Bronchial epithelial cell (primary cell): ENCODE measurements around the gene SELENOO. TPM values are rescaled to one million over a fixed set of nuclear protein-coding genes. Genes with fewer than 3 reads are reported as not detected.

ENCODE experiments used
- DNase-seq: peaks from one replicate; pipeline ENCODE4 v3.0.0-alpha.2; 2010; ENCODE audit warnings: low read depth
- FAIRE-seq: peaks from 2 replicates; lab custom pipeline; 2011; peaks lifted over from hg19 to GRCh38; lab: Jason Lieb, UNC
- H3K27me3 ChIP-seq: 2 replicates; pipeline ENCODE4 v1.5.1; 2011; ENCODE audit warnings: low read length; ENCODE audit not compliant: control insufficient read depth, insufficient read depth
- H3K36me3 ChIP-seq: 2 replicates; pipeline ENCODE4 v1.5.1; 2011; ENCODE audit warnings: low read length; ENCODE audit not compliant: control insufficient read depth, insufficient read depth
- H3K4me3 ChIP-seq: 2 replicates; pipeline ENCODE4 v1.5.1; 2011; ENCODE audit warnings: mild to moderate bottlenecking, low read depth, low read length, control low read depth
- CTCF ChIP-seq: IDR thresholded peaks from 2 replicates; pipeline ENCODE4 v1.5.1; 2011; ENCODE audit warnings: mild to moderate bottlenecking, moderate library complexity, low read length, control low read depth, inconsistent platforms; ENCODE audit not compliant: insufficient read depth, severe bottlenecking
- total RNA-seq: library from RNA; depleted of rRNA; stranded (reverse); fragments of >200 nt; gene quantifications from 2 replicates; pipeline ENCODE4 v1.2.1, GENCODE V29; 2014

The SELENOO gene
- total RNA-seq, 1 donor from 2014 or later = 20.8 TPM

DNA sequence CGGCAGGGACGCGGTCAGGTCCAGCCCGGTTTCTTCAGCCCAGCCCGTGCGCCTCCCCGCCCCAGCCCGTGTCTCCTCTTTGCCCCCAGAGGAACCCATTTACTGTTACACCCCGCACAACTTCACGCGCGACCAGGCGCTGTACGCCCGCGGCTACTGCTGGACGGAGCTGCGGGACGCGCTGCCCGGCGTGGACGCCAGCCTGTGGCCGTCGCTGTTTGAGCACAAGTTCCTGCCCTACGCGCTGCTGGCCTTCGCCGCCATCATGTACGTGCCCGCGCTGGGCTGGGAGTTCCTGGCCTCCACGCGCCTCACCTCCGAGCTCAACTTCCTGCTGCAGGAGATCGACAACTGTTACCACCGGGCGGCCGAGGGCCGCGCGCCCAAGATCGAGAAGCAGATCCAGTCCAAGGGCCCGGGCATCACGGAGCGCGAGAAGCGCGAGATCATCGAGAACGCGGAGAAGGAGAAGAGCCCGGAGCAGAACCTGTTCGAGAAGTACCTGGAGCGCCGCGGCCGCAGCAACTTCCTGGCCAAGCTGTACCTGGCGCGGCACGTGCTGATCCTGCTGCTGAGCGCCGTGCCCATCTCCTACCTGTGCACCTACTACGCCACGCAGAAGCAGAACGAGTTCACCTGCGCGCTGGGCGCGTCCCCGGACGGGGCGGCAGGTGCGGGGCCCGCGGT lies 23.8 kb upstream of the SELENOO start:
- no peak for TF ChIP-seq CTCF
- DNase-seq (no peak), FAIRE-seq (no peak)
- H3K27me3 ChIP-seq = no peaks in the 10 kb centered on the region
- H3K36me3 ChIP-seq = no peaks in the 10 kb centered on the region
- no peak overlapping the region for H3K4me3 ChIP-seq

- DNase-seq (no peak), FAIRE-seq (peak; percentile 55)
- Histone ChIP-seq H3K27me3 (no peaks in the 10 kb centered on the region), H3K36me3 (no peaks in the 10 kb centered on the region), H3K4me3 (no peak overlapping the region)
- TF ChIP-seq CTCF = no peak
Measured at GRCh38 chr22:50177537-50178470, 23.0 kb upstream of the SELENOO start.

GRCh38 chr22:50178471-50178864 lies 22.3 kb upstream of the SELENOO start:
- no peaks in the 10 kb centered on the region for H3K27me3 ChIP-seq
- DNase-seq = no peak
- no peak overlapping the region for H3K4me3 ChIP-seq
- TF ChIP-seq CTCF = no peak
- H3K36me3 ChIP-seq = no peaks in the 10 kb centered on the region
- FAIRE-seq = no peak

- FAIRE-seq (no peak), DNase-seq (no peak)
- Histone ChIP-seq H3K27me3 (no peaks in the 10 kb centered on the region), H3K36me3 (no peaks in the 10 kb centered on the region), H3K4me3 (no peak overlapping the region)
- no peak for TF ChIP-seq CTCF
Measured at GRCh38 chr22:50178871-50179869, 21.6 kb upstream of the SELENOO start.

DNA sequence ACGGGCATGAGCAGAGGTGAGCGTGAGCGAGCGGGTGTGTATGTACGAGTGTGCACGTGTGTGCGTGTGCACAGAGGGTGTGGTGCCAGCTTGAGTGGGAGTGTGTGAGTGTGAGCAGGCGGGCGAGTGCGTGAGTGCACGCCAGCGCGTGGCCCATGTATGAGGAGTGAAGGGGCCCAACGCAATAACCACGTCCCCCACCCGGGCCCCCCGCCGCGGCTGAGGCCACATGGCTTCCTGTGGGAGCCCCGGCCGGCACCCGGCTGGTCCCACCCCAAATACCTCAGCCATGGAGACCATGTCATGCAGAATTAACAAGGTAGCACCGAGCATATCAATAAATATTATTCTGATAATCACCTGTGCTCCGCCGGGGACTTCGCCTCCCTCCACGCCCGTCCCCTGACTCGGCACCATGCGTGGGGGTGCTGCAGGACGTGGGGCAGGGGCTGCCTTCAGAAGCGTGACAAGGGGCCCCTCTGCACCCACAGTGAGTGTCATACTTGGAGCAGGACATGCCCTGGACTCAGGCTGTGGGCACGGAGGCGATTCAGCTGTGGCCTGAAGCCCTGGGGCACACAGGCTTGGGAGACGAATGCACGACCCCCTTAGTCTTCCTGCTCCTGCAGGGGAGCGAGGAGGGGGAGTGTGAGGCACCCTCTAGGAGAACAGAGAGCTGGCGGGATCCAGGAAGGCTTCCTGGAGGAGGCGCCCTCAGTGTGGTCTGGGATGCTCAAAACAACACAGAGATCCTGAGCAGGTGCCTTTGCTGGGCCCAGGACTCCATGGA lies 20.7 kb upstream of the SELENOO start:
- no peak for TF ChIP-seq CTCF
- no peaks in the 10 kb centered on the region for H3K27me3 ChIP-seq
- H3K4me3 ChIP-seq = no peak overlapping the region
- H3K36me3 ChIP-seq = no peaks in the 10 kb centered on the region
- DNase-seq (no peak), FAIRE-seq (no peak)
